Measurements from ENCODE around the gene BRD3OS.

GRCh38 chr9:134059188-134059641 is 33.9 kb downstream of the BRD3OS start:
- no peak for TF ChIP-seq CTCF (conservative IDR thresholded peaks at IDR 0.05; ENCODE audit: low read depth, low read length)
- no peak for TF ChIP-seq EZH2 (IDR thresholded peaks at IDR 0.05; ENCODE audit: low read length, unreplicated experiment)
- TF ChIP-seq EZH2phosphoT487 (IDR thresholded peaks at IDR 0.05; ENCODE audit: borderline replicate concordance, low read length): no peak
